UCSD-AML1 (cell line): ENCODE measurements around the gene IPO5.
A peak's percentile ranks its signal among the peaks of the same experiment; 100 is the strongest.
"Not testable (repeated sequence)": the region's sequence is repeated elsewhere in the genome, so short reads cannot be mapped to it uniquely, and the experiment has no call there.

Experiments used
- DNase-seq: peaks from one replicate; lab custom pipeline; 2025; ENCODE audit not compliant: unreplicated experiment; lab: John Stamatoyannopoulos, UW

Gene IPO5

DNA sequence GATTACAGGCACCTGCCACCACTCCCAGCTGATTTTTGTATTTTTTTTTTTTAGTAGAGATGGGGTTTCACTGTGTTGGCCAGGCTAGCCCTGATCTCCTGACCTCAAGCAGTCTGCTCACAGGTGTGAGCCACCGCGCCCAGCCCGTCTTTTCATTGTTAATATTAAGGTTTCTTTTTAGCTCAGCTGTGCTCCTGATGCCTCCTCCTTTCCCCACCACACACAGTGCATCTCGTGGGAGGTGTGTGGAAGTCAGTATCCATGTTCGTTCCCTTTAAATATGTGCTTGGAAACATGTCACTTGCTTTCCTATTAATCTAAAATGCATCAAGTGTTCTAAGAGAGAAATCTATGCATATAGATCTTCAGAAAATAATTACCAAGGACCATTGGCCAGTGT lies 53.5 kb downstream of the IPO5 start:
- DNase-seq, result no peak

DNA sequence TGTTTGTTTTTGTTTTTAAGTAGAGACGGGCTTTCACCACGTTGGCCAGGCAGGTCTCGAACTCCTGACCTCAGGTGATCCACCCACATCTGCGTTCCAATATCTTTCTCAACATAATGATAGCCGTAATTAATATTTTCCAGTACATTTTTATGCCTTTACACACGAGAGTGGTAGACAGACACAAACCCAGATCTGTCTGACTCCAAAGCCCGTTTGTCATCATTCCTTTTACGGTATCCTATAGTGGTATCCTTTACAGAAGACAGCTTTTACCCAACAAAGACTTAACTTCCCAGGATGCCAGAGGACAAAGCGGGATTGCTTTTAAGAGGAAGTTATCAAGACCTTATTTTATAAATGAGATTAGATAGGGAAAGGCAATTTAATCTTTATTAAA lies 59.8 kb downstream of the IPO5 start:
- DNase-seq, result no peak

DNA sequence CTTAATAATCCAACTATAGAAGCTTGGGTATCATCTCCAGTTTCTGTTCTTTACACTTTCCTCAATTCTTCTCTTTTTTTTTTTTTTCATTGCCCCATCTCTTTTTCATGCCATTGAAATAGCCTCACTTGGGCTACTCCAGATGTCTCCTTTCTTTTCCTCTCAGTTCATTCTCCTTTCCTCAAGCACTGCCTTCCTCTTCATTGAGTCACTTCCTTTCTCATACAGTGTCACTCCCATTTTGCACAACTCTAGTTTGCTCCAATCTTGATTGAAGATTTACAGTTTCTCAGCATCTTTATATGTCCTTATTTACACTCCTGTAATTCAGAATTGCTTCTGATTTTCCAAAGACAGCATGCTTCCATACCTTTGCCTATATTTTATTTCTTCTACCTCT lies 61.3 kb downstream of the IPO5 start:
- DNase-seq, result no peak

DNA sequence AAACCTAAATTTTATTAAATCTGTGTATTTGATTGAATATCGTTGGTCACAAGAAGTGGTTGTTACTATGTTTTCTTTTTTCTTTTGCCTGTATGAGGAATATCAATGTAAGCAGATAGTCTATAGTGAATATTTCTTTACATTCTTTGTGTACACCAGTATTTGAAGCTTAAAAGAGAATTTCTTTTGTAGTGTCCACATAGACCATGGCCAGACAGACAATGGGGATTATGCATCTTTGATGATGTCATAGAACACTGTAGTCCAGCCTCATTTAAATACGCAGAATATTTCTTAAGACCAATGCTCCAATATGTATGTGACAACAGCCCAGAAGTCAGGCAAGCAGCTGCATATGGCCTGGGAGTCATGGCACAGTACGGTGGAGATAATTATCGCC lies 64.8 kb downstream of the IPO5 start:
- no peak for DNase-seq

DNA sequence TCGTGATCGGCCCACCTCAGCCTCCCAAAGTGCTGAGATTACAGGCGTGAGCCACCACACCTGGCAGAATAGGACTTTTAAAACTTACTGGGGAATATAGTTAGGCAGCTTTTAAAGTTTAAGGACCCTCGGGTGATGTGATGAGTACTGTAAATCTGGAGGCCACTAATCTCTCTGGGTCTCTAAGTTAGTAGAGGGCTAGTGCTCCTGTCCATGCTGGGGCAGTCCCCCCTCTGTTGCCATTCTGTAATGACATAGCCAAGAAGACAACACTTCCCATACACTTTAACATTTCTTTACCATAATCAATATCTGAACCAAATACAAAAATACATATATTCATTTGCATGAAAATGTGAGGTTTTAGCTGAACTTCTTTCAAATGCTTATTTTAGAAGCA lies 65.7 kb downstream of the IPO5 start:
- DNase-seq, result no peak

DNA sequence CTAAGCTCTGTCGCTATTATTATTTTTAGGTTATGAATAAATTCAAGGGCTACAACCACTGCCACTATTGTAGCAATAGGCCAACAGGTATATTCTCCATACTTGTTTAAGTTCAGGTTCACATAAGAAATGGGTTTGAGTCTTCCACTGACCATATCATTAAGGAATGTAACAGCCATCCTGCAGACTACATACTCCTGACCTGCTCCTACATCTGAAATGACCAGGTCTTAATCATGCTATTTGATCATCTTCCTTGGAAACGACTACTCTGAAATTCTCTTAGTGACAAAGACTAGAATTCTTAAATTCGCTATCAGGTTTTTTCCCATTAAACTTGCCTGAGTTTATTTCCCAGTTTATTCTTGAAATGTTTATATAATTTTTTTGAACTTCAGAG lies 66.8 kb downstream of the IPO5 start:
- no peak for DNase-seq

DNA sequence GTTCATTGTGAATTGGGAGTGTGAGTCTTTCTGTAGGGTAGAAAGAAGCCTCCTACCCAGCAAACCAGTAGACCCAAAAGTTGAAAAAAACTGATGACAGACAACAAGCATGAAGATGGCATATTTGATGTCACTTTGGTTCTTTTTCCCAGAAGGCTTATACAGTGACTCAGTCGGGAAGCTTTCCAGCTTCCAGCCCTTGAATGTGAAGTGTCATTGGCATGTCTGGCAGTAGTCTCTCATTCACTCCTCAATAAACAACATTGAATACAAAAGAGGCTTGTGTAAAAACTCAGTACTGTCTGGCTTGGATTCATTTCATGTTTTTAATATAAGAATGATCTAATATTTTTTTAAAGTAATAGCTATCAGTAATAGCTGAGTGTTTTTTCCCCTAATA lies 68.7 kb downstream of the IPO5 start:
- no peak for DNase-seq

DNA sequence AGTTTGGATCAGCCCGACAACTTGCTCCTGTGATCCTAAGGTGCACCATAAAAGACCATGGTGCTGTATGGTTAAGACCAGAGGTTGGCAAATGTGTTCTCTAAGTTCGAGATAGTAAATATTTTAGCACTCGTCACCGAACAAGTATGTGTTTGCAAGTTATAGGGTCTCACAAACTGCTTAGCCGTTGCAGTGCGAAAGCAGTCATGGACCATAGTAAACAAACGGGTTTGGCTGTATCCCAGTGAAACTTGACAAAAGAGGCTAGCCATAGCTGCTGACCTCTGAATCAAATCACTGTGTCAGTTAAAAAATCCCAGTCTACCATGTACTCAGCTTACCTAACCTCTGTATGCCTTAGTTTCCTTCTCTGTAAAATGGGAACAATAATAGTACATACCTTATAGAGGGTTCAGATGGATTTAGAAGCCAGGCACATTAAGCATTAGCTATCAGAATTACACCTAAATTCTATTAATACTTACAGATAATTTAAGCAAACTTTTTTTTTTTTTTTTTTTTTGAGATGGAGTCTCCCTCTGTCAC lies 72.1 kb downstream of the IPO5 start:
- no peak for DNase-seq

DNA sequence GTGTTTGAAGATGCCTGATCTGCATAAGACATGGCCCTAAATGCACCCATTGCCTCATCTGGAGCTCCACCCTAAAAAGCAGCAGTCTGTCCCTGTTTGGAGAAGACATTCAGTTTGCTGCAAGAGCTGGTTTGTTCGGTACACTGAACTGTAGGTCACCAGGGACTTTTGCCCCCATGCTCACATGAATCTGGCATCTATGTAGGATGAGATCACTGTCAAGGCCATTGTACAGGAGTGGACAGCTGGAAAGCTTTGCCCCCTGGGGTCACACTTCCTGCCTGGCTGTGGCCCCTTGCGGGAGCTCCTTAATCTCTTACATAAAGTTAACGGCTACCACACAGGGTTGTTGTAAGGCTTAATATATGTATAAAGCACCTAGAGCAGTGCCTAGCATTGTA lies 73.0 kb downstream of the IPO5 start:
- no peak for DNase-seq

DNA sequence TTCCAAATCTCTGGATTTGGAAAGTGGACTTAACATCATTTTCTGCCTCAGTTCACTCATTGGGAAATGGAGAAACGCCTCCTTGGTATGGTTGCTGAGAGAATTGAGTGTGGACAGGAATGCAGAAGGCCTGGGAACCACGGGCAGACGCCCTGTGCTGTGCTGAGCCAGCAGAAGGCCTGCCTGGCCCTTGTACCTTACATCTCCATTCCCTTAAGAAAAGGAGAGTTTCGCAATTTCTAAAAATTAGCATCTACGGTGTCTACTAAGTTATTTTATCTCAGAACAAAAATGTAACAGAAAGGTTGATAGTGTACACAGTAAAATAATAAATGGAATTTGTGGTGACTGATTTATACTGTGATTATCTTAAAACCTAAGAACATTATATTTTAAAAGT lies 78.7 kb downstream of the IPO5 start:
- DNase-seq, result no peak

DNA sequence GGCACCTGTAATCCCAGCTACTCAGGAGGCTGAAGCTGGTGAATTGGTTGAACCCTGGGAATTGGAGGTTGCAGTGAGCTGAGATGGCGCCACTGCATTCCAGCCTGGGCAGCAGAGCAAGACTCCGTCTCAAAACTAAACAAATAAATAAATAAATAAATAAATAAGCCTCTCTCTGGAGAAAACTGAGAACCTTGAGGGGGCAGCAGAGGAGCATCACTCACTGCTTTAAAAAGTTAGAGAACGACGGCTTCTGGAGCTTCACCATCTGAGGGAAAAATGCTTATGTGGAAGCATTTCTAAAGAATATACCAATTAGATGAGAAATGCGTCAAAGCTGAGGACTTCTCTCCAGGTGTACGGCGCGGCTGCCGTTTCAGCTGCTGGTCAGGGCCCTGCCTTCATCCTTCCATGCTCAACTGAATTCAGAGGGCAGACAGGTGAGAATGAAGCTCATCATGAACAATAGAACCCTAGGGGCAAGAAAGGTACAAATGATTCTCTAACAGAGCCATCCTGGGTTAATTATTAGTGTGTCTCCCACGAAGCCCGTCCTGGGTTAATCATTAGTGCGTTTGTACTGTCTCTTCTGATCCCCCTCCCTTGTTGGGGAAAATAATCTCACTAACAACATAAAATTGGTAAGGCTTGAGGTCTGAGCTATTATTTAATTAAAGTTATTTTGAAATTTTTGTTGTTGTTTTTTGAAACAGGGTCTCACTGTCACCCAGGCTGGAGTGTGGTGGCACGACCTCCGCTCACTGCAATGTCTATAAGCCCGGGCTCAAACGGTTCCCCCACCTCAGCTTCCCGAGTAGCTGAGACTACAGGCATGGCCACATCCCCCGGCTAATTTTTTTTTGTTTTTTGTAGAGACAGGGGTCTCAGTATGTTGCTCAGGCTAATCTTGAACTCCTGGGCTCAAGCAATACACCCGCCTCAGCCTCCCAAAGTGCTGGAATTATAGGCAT lies 80.1 kb downstream of the IPO5 start:
- no peak for DNase-seq

DNA sequence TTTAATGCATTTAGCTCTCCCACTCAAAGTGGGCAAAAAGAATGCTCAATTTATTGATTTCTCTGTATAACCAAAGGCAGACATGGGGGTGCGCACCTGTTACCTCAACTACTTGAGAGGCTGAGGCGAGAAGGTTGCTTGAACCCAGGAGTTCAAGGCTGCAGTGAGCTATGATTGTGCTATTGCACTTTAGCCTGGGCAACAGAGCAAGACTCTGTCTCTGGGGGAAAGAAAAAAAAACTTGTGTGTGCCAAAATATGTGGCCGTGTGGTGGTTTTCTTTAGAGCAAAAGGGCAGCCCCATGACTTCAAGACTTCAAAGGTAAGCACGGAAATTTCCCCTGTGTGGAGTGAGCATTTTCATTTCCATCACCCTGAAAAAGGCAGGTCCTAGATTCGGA lies 81.9 kb downstream of the IPO5 start:
- no peak for DNase-seq

DNA sequence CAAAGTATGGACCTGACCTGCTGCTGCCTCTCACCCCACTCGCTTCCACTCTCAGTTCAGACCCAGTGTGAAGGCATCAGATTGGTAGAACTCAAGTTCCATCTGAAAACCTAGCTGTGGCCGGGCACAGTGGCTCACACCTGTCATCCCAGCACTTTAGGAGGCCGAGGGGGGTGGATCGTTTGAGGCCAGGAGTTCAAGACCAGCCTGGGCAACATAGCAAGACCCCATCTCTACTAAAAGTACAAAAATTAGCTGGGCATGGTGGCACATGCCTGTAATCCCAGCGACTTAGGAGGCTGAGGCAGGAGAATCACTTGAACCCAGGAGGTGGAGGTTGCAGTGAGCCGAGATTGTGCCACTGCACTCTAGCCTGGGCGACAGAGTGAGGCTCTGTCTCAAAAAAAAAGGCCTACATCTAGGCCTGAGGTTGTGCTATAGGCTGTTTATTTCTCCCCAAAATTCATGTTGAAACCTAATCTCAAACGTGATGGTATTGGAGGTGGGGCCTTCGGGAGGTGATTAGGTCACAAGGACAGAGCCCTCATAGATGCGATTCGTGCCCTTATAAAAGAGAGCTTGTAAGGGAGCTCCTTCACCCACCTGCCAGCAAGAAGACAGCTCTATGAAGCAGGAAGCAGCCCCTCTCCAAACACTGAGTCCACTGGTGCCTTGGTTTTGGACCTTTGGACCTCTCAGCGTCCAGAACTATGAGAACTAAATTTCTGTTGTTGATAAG lies 83.3 kb downstream of the IPO5 start:
- DNase-seq, result not testable (repeated sequence)

DNA sequence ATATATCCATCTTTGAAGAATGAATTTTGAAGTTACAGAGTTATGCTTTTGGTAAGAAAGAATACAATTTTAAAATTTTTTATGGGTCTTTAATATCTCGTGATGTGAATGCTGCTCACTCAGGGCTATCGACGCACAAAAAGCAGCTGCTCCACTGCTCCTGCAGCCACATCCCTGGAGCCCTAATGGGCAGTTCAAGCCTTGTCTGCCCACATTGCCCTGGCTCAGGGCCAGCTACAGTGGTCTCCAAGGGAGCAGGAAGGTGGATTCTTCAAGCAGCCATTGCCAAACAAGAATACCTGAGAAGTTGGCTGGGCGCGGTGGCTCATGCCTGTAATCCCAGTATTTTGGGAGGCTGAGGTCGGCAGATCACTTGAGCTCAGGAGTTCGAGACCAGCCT lies 85.8 kb downstream of the IPO5 start:
- DNase-seq, result no peak

DNA sequence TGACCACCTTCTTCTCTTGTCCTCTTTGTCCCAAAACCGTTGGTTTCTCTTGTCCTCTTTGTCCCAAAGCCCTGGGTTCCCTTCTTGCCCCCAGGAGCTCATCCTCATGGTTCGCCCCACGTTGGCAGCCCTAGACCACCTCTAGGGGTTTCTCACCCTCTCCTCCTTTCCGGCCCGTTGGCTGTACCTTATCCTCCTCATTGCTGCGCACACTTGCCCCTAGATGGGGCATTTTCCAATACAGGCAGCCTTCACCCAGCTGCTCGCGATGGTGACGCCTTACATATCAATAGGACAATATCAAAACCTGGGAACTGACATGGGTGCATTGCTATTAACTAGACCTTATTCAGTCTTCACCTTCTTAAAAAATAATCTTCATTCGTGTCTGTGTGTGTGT lies 86.5 kb downstream of the IPO5 start:
- DNase-seq, result no peak

DNA sequence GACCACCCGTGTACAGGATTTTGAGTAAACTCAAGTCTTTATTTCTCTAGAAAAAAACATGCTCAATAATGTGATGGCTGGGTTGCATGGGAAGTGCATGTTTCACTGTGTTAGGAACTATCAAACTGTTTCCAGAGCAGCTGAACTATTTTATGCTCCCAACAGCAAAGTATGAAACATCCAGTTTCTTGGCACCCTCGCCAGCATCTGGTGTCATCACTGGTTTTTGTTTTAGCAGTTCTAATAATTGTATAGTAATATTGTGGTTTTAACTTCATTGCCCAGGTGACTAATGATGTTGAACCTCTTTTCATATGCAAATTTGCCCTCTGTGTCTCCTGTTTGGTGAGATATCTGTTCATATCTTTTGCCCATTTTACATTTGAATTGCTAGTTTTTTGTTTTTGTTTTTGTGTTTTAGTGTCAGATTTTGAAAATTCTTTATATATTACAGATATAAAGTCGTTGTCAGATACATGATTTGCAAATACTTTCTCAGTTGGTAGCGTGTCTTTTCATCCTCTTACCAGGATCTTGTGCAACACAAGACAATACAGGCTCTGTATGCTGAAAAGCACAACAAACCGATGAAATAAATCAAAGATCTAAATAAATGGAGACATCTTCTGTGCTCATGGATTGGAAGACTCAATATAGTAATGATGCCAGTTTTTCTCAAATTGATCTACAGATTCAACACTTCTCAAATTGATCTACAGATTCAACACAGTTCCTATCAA lies 87.8 kb downstream of the IPO5 start:
- DNase-seq, result no peak

DNA sequence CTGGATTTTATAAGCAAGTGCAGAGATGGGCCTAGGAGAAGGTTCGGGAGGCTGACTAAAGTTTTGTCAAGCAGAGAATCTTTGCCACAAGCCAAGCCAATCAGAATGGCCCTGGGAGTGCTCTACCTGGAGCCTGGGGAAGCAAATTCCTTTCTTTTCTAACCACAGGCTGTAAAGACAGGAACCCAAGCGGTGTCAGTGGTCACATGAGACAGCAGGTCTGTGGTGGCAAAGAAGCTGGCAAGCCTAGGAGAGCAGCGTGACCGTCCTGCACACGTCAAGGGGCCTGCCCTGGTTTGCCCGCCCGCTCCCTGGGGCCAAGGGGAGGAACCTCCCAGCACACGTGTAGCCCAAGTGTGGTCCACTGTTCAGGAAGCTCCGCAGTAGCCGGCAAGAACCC lies 90.8 kb downstream of the IPO5 start:
- peak; percentile 14 for DNase-seq

DNA sequence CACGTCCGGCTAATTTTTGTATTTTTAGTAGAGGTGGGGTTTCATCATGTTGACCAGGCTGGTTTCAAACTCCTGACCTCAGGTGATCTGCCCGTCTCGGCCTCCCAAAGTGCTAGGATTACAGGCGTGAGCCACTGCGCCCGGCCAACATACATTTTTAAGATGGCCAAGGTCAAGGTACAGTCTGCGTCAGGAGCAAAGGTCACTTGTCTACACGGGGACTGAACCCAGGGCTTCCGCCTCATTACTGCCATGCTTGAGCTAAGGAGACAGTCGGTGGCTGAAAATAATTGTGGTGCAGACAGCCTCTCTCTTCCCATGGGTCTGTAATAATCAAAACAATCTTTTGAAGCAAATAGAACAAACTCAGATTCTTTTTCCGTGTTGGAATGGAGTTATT lies 94.3 kb downstream of the IPO5 start:
- DNase-seq, result not testable (repeated sequence)

DNA sequence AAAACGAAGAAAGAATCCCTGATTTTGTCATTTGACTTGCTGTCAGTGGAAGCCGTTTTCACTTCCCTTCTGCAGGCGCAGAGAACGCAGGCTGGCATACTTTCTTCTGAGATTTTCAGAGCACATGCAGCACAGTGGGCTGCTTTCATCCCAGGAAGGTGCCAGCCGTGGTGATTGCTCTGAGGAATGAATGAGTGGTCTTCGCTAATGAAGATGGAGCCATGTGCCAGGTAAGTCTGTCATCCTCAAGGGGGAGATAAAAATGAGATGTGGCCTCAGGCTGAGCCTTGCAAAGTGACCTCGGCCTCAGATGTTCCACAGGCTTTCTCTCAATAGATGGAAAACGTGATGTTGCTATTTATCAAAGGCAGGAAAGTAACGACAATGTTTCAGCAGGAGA lies 94.8 kb downstream of the IPO5 start:
- DNase-seq, result no peak

DNA sequence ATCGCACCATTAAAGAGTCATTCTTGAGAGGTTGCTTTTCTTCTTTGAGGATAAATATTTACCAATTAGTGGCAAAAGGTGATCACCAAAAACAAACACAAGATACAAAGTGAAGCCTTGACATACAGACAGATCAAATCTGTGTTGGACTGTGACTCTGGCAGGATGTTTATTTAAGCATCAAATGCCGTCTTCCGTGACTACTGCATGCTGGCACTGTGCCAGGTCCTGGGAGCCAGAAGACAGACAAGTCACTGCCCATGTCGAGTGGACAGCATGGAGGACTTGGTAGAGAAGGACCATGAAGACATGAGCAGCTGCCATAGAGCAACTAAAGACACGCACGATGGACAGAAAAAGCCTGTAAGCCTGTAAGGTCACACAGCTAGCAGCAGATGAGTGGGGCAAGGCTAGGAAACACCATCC lies 96.6 kb downstream of the IPO5 start:
- DNase-seq, result no peak

DNA sequence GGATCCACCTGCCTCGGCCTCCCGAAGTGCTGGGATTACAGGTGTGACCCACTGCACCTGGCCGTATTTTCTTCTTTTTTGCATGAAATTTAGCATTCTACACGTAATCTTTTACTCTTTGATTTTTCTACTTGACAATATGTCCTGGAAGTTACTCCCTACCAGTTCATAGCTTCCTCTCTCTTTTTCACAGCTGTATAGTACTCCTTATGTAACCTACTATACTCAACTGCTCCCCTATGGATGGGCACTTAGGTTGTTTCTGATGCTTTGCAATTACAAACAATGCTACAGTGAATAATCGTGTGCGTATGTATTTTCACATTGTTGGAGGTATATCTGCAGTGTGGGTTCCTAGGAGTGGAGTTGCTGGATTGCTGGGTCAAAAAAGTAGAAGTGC lies 98.9 kb downstream of the IPO5 start:
- DNase-seq, result no peak
